NB4 (cell line): ENCODE measurements around the gene OSR1.

Experiments used
- MYC ChIP-seq: IDR thresholded peaks from 2 replicates; pipeline ENCODE4 v1.6.1; 2011; ENCODE audit warnings: low read depth, low read length
- POLR2A ChIP-seq: IDR thresholded peaks from 2 replicates; pipeline ENCODE4 v1.6.1; 2011; ENCODE audit warnings: mild to moderate bottlenecking; ENCODE audit not compliant: insufficient read length; ENCODE audit errors: extremely low read depth
- TF ChIP-seq, protein P1 (sequence below): IDR thresholded peaks from one replicate; pipeline ENCODE4 v1.5.1; 2012; ENCODE audit warnings: low read depth, low read length
- TF ChIP-seq, protein P2 (sequence below): IDR thresholded peaks from 2 replicates; pipeline ENCODE4 v1.6.1; 2011; ENCODE audit warnings: low read depth, low read length

DNA sequence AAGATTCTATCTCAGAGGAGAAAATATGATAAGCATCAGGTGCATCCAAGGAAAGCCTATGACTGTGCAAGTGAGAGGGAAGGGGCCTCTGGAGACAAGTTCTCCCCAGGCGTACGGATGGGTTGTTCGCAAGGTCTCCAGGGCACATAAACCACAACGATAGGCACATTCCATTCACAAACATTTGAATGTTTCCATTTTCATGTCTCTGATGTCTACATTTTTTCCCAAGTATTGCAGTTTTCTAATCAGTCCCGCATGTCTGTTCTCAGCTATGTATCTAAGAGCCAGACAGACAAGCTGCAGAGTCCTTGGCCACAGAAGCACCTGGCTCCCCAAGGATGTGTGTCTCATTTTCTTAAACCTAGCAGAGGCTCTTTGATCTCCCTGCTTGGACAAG is 28.0 kb downstream of the OSR1 start:
- TF ChIP-seq, protein P1, sequence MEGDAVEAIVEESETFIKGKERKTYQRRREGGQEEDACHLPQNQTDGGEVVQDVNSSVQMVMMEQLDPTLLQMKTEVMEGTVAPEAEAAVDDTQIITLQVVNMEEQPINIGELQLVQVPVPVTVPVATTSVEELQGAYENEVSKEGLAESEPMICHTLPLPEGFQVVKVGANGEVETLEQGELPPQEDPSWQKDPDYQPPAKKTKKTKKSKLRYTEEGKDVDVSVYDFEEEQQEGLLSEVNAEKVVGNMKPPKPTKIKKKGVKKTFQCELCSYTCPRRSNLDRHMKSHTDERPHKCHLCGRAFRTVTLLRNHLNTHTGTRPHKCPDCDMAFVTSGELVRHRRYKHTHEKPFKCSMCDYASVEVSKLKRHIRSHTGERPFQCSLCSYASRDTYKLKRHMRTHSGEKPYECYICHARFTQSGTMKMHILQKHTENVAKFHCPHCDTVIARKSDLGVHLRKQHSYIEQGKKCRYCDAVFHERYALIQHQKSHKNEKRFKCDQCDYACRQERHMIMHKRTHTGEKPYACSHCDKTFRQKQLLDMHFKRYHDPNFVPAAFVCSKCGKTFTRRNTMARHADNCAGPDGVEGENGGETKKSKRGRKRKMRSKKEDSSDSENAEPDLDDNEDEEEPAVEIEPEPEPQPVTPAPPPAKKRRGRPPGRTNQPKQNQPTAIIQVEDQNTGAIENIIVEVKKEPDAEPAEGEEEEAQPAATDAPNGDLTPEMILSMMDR, result no peak
- TF ChIP-seq POLR2A, result no peak
- TF ChIP-seq, protein P2, sequence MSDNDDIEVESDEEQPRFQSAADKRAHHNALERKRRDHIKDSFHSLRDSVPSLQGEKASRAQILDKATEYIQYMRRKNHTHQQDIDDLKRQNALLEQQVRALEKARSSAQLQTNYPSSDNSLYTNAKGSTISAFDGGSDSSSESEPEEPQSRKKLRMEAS, result no peak
- TF ChIP-seq MYC, result no peak
